ENCODE results near the gene RNF151. TPM values are rescaled to one million over a fixed set of nuclear protein-coding genes. Genes with fewer than 3 reads are reported as not detected.

The RNF151 gene
- total and polyA plus RNA-seq, 11 donors: not detected

- intact Hi-C loops (cut with DNase I): loop anchor here in 1 of 10 donors (5.0 kb wide), 1 partner anchor 159 kb away; the partner anchor contains the start of genes NUBP2 and SPSB3
- ATAC-seq (no peak), DNase-seq (no peak)
- 84 to 91% (median 86%) methylated on average over 29 to 30 of the region's 30 CpGs for WGBS, 4 donors
- Histone ChIP-seq H3K4me1 (peaks cover 0 to 35% (median 16%) of the 10 kb centered on the region in 12 donors), H3K4me3 (peak overlapping the region in 7 of 12 donors; percentile 65 to 88 (median 82)), H3K36me3 (peaks cover 0 to 46% (median 39%) of the 10 kb centered on the region in 9 donors), H3K9me3 (no peaks in the 10 kb centered on the region), H3K27ac (peak overlapping the region in 11 of 12 donors; percentile 77 to 89 (median 81)), H3K27me3 (no peaks in the 10 kb centered on the region)
- TF ChIP-seq POLR2A (IDR thresholded peaks at IDR 0.05): no peak
- TF ChIP-seq CTCF (IDR thresholded peaks at IDR 0.05): peak in 2 of 12 donors; percentile 9 to 22
These were observed 25.3 kb upstream of the RNF151 start for GRCh38 chr16:1941162-1942046.

GRCh38 chr16:1942047-1942809 lies 24.4 kb upstream of the RNF151 start:
- Histone ChIP-seq H3K4me1 (peaks cover 0 to 35% (median 16%) of the 10 kb centered on the region in 12 donors), H3K4me3 (peak overlapping the region; percentile 50 to 88 (median 78)), H3K36me3 (peaks cover 0 to 43% (median 35%) of the 10 kb centered on the region in 9 donors), H3K27me3 (no peaks in the 10 kb centered on the region), H3K9me3 (no peaks in the 10 kb centered on the region), H3K27ac (peak overlapping the region in 11 of 12 donors; percentile 77 to 89 (median 81))
- peak in 1 of 5 donors; percentile 52 for DNase-seq
- TF ChIP-seq POLR2A (IDR thresholded peaks at IDR 0.05) (no peak), CTCF (IDR thresholded peaks at IDR 0.05) (no peak)
- 14 to 27% (median 19%) methylated on average over 5 to 17 of the region's 17 CpGs for WGBS, 4 donors
- ATAC-seq: peak; percentile 1 to 13 (median 10)
- intact Hi-C loops (cut with DNase I): loop anchor here in 1 of 10 donors (5.0 kb wide), 1 partner anchor 160 kb away; the partner anchor contains the start of genes NUBP2 and SPSB3

- H3K4me1 ChIP-seq: peaks cover 0 to 30% (median 16%) of the 10 kb centered on the region in 12 donors
- H3K27me3 ChIP-seq: no peaks in the 10 kb centered on the region
- intact Hi-C loops (cut with DNase I): loop anchor here in 2 of 10 donors (1.0 to 5.0 kb wide), 2 partner anchors 18 to 161 kb away; partner anchors contain the start of genes NUBP2 (in 1 of the 2) and SPSB3 (in 1 of the 2)
- H3K4me3 ChIP-seq: peak within 1 kb of the TSS; percentile 50 to 88 (median 78)
- 2 to 5% (median 2%) methylated on average over 31 to 77 of the region's 77 CpGs for WGBS, 4 donors
- ATAC-seq: peak; percentile 91 to 96 (median 93)
- H3K27ac ChIP-seq: peak within 1 kb of the TSS in 11 of 12 donors; percentile 77 to 89 (median 81)
- TF ChIP-seq POLR2A (IDR thresholded peaks at IDR 0.05): peak; percentile 90 to 98
- no peak for TF ChIP-seq CTCF (IDR thresholded peaks at IDR 0.05)
- peak; percentile 100 for DNase-seq
- no peaks in the 10 kb centered on the region for H3K9me3 ChIP-seq
- peaks cover 0 to 36% (median 31%) of the 10 kb centered on the region in 9 donors for H3K36me3 ChIP-seq
These were observed 23.6 kb upstream of the RNF151 start, which contains the start of gene MSRB1 for GRCh38 chr16:1942810-1943726. Gene MSRB1, minus strand, starts transcription at chr16:1943199. Its CDS starts 43 bp downstream, at chr16:1943156.

Data from heart left ventricle (tissue), 16 donors.